T-helper 2 cell treated with Interferon-gamma antibody and Interleukin-4, amounts not matched to agents 100 ng/mL and 5 ng/mL, for 36 hours (primary cell): Measurements from ENCODE around the gene RPL10A. TPM values are rescaled to one million over a fixed set of nuclear protein-coding genes. Genes with fewer than 3 reads are reported as not detected.
"Not testable (repeated sequence)": the region's sequence is repeated elsewhere in the genome, so short reads cannot be mapped to it uniquely, and the experiment has no call there.

ENCODE experiments used
- intact Hi-C: fragments of 100-400 bp; cut with micrococcal nuclease; formaldehyde crosslinking; loops from one replicate; pipeline ENCODE4 v1.15.1; 2023
- total RNA-seq: library from RNA; stranded (reverse); gene quantifications from 2 replicates; pipeline ENCODE4 v1.2.3, GENCODE V29; 2022

Gene RPL10A
- total RNA-seq, 1 donor from 2014 or later, result 1,417 TPM

DNA sequence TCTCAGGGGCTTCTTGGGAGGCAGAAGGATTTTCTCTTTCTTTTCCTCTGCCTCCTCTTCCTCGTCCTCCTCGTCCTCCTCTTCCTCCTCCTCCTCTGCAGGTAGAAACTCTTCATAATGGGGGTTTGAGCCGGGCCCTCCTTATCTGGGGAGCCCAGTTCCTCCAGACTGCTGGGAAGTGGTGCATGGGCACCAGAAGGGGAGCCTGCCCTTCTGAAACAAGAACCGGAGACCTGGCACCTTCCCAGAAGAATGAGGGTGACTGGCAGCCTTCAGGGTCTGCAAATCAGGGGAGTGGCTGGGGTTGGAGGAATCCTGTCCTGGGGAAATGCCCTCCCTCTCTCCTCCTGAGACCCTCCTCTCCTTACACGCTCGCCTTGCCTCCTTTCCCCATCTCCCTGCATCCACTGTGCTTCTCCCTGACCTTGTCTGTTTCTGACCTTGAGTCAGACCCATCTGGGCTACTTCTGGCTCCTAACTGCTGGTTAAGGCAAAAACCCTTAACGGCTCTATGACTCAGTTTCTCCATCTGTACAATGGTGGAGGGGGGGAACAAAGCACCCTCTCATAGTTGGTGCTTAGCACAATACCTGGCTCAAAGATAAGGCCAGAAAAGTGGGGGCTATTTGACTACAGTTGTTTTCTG is 42.8 kb downstream of the RPL10A start:
- intact Hi-C loops, result no loop called here

DNA sequence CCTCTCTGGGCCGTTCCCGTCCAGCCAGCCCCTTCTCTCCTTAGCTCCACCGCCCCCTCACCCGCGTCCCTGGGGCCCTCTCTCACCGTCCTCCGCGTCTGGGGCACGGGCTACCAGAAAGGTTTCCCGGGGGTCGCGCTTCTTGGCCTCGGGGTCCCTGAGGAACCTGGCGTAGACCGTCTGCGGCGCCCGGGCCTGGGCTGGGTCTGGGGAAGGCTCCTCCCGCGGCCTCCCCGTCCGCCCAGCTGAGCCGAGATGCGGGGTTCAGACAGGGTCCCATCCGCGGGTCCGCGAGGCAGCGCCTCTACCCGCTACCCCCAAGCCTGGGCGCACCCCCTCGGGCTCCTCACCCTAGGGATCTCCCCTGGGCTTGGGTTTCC is 43.4 kb downstream of the RPL10A start:
- intact Hi-C loops, result no loop called here

DNA sequence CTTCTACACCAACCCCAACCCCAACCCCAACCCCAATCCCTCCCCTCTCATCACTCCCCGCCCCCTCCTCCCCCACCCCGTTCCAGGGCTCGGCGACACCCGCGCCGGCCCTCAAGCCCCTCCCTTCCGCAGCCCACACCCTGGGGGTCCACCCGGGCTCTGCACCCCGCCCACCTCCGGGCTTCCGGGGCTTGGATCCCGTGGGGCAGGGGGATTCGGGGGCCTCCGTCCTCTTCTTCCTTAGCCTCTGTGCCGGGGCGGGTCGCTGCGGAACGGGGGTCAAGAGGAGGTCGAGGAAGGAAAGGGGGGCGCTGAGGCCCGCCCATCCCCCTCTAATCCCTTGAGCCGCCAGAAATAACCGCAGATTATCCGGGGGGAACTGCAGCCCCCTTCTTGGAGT is 43.8 kb downstream of the RPL10A start:
- intact Hi-C loops, result no loop called here

DNA sequence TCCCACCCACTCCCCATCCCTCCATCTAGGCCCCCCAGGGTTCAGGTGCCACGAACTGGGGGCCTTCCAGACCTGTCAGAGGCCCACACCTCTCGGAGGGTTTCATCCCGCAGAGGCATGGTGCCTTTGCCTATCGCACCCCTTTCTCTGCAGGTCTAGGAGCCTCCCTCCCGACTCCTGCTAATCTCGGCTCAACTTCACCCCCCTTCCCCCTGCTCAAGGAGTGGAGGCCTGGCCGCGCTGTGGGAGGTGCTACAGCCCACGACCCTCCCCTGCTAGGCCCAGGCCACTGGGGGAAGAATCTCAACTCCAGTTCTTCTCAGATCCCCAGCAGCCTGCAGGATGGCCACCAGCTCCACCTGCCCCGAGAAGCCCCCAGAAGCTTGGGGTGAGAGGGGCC is 44.5 kb downstream of the RPL10A start, which contains the start of gene TULP1:
TSS of gene TULP1 (minus strand) at position 157 of the 400 bp plus-strand sequence. CDS start at position 119, 38 bp downstream.
- intact Hi-C loops, result no loop called here

DNA sequence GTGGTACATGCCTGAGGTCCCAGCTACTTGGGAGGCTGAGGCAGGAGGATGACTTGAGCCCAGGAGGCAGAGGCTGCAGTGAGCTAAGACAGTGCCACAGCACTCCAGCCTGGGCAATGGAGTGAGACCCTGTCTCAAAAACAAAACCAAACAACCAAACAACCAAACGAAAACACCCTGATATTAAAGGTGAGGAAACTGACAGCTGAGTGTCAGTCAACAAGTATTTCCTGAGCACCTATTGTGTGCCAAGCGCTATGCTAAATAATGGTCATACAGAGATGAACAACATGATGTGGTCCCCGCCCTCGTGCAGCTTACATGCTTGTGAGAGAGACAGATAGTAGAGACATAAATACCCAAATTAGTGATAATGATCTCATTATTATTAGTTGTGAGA is 46.4 kb downstream of the RPL10A start:
- intact Hi-C loops, result no loop called here

DNA sequence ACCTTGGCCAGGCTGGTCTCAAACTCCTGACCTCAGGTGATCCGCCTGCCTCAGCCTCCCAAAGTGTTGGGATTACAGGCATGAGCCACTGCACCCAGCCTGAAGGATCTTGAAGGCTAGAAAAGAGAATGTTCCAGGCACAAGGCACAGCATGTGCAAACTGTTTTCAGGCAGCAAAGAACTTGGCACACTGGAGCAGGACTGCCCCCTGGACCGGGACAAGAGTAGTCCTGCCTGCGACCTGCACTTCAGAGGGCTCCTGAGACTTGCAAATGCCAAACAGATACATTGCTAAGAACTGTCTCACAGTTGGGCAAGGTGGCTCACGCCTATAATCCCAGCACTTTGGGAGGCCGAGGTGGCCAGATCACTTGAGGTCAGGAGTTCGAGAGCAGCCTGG is 47.7 kb downstream of the RPL10A start:
- intact Hi-C loops, result not testable (repeated sequence)

DNA sequence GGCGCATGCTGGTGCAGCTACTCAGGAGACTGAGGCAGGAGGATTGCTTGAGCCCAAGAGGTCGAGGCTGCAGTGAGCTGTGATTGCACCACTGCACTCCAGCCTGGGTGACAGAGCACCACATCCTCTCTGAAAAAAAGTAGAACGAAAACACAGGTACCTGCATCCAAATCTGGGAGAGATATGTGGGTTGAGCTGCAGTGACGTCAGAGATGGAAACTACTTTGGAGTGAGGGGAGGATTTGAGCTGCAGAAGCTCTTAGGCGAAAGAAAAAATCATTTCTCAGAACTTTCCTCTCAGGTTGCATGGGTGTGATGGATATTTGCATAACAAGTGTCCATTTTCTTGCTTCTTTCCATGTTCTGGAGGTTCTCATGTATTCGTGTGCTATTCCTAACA is 48.5 kb downstream of the RPL10A start:
- intact Hi-C loops, result no loop called here

DNA sequence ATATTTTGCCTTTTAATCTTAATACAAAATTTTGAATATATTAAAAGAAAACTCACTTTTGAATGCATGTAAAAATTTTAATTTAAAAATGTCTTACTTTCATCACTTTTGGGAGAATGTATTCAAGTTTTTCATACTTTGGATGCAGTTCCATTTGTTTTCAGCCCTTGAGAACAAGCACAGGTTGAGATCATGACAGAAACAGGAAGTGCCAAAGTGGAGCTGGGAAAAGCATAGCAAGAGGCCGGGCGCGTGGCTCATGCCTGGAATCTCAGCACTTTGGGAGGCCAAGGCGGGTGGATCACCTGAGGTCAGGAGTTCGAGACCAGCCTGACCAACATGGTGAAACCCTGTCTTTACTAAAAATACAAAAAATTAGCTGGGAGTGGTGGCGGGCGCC is 49.8 kb downstream of the RPL10A start:
- intact Hi-C loops, result not testable (repeated sequence)

DNA sequence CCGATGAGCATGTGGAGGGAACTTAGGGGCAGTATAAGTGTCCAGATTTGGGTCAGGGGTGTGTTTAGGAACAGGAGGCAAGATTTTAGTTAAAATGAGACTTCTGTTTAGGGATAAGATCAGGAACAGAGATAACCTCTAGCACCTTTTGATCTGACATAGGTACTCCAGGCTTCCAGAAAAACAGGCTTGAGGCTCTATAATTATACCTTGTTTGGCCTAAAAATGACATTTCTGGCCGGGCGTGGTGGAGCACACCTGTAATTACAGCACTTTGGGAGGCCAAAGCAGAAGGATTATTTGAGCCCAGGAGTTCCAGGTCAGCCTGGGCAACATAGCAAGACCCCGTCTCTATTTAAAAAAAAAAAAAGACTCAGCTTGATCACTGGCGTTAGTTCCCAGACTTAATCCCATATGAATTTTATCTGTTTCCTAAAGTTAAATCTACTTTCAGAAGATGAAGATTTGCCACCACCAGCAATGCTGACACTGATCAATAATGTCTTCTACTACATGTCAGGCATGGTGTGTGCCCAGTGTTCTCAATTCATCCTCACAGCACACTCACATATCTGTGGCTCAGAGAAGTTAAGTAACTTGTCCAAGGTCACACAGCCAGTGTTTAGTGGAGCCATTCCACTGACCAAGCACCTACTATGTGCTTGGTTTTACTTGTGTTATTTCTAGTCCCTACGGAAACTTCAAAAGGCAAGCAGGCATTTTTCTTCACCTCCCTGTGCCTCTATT is 50.5 kb downstream of the RPL10A start:
- intact Hi-C loops, result no loop called here

DNA sequence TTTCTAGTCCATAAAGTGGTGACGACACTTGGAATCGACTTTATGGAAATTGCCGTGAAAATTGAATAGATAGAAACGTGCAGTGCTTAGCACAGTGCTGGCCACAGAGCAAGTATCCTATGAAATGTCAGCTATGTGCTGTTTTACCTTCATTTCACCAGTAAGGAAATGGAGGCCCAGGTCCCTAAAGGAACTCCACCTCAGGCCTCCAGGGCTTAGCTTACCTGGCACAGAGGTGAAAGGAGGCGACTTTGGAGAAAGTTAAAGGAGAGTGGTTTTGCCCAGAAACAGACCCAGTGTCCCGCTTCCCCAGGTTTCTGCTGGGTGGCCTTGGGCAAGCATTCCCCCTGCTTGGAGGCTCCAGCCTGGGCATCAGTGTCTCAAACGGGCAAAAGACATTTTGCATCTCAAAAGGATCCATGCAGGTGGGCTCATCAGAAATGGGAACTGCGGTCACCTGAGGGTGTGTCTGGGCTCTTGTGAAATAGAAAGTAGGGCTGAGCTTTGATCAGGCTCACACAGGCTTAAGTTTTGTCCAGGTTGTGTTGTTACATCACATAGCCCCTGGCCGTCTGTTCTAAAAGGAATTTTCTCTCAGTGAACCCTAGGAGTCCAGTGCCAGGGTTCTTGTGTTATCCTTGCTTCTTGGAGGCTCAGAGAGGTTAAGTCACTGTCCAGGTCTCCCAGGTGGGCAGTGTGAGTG is 51.3 kb downstream of the RPL10A start:
- intact Hi-C loops, result loop anchor here (5.0 kb wide), 1 partner anchor 63 kb away; no protein-coding TSS in a partner anchor

Other genes starting within 250 kb of the RPL10A start
- 39.2 and 40.7 TPM in 2 replicates for gene ZNF76, start 208.7 kb upstream of the RPL10A start, total RNA-seq
- gene DEF6, start 170.6 kb upstream of the RPL10A start, total RNA-seq, result 204 and 209 TPM in 2 replicates
- gene PPARD, start 125.8 kb upstream of the RPL10A start, total RNA-seq, result 18.0 and 19.9 TPM in 2 replicates
- gene FANCE, start 16.1 kb upstream of the RPL10A start, total RNA-seq, result 14.9 and 15.4 TPM in 2 replicates
- gene TEAD3, start 28.7 kb downstream of the RPL10A start, total RNA-seq, result 0.14 and 0.23 TPM in 2 replicates
- not detected in 2 replicates for gene TULP1, start 44.5 kb downstream of the RPL10A start, total RNA-seq
- gene FKBP5, start 220.5 kb downstream of the RPL10A start, total RNA-seq, result 78.9 and 83.2 TPM in 2 replicates